DMS114 treated with DMSO at 0.1 percent for 48 hours (cell line): ENCODE data around the gene CD82.
"Not testable (repeated sequence)": the region's sequence is repeated elsewhere in the genome, so short reads cannot be mapped to it uniquely, and the experiment has no call there.

Experiments
- DNase-seq: peaks from one replicate; lab custom pipeline; 2025; ENCODE audit not compliant: unreplicated experiment; lab: John Stamatoyannopoulos, UW

The CD82 gene

GRCh38 chr11:44658506-44658850, 93.0 kb downstream of the CD82 start:
- DNase-seq, result no peak

GRCh38 chr11:44659641-44660040, 94.2 kb downstream of the CD82 start:
- no peak for DNase-seq

- not testable (repeated sequence) for DNase-seq
These were observed 95.1 kb downstream of the CD82 start for GRCh38 chr11:44660535-44660934.

GRCh38 chr11:44661311-44661717, 95.9 kb downstream of the CD82 start:
- no peak for DNase-seq
